ENCODE measurements around the gene NR2F2.

The NR2F2 gene

GRCh38 chr15:96343113-96344059, 12.9 kb downstream of the NR2F2 start:
- no peak for DNase-seq (ENCODE audit: low spot score)

GRCh38 chr15:96344060-96344705, 13.7 kb downstream of the NR2F2 start:
- no peak for DNase-seq (ENCODE audit: low spot score)

- DNase-seq (ENCODE audit: low spot score): no peak
These were observed 14.4 kb downstream of the NR2F2 start for GRCh38 chr15:96344706-96345559.

GRCh38 chr15:96345560-96346399, 15.3 kb downstream of the NR2F2 start:
- DNase-seq (ENCODE audit: low spot score): peak; percentile 87

- no peak for DNase-seq (ENCODE audit: low spot score)
These were observed 16.0 kb downstream of the NR2F2 start for GRCh38 chr15:96346409-96346970.

GRCh38 chr15:96347181-96348111, 16.9 kb downstream of the NR2F2 start:
- DNase-seq (ENCODE audit: low spot score): no peak

GRCh38 chr15:96348112-96349027, 17.9 kb downstream of the NR2F2 start:
- DNase-seq (ENCODE audit: low spot score): no peak

- DNase-seq (ENCODE audit: low spot score): no peak
These were observed 18.7 kb downstream of the NR2F2 start for GRCh38 chr15:96349034-96349856.

GRCh38 chr15:96349857-96350720, 19.6 kb downstream of the NR2F2 start:
- DNase-seq (ENCODE audit: low spot score): no peak

GRCh38 chr15:96350934-96351724, 20.6 kb downstream of the NR2F2 start:
- DNase-seq (ENCODE audit: low spot score): no peak

- DNase-seq (ENCODE audit: low spot score): no peak
These were observed 21.5 kb downstream of the NR2F2 start for GRCh38 chr15:96351761-96352603.

- DNase-seq (ENCODE audit: low spot score): no peak
These were observed 22.3 kb downstream of the NR2F2 start for GRCh38 chr15:96352604-96353405.

- DNase-seq (ENCODE audit: low spot score): no peak
These were observed 23.0 kb downstream of the NR2F2 start for GRCh38 chr15:96353416-96353929.

Measured in COLO829 (cell line).